GM23338 (cell line): ENCODE results near the gene NEURL1. TPM values are rescaled to one million over a fixed set of nuclear protein-coding genes. Genes with fewer than 3 reads are reported as not detected.

Experiments
- ATAC-seq: fragments of 200-7000 bp; cut with Tn5 transposase; 3 replicates; pipeline ENCODE4 v1.9.1; 2020
- DNase-seq: peaks from one replicate; pipeline ENCODE4 v3.0.0-alpha.2; 2015; ENCODE audit warnings: low spot score
- H2AFZ ChIP-seq: fragments of 200-600 bp; sonication (generic); 2 replicates; pipeline ENCODE4 v1.8.0; 2016; ENCODE audit warnings: antibody characterized with exemption, mild to moderate bottlenecking, moderate library complexity
- H3F3A ChIP-seq: fragments of 200-600 bp; sonication (generic); replicated peaks from 2 replicates; pipeline ENCODE4 v1.8.0; 2017; ENCODE audit warnings: antibody characterized with exemption, mixed run types, low read depth
- H3K27ac ChIP-seq: fragments of 200-600 bp; sonication (generic); 2 replicates; pipeline ENCODE4 v1.6.1; 2016; ENCODE audit warnings: low read depth
- H3K27me3 ChIP-seq: fragments of 200-600 bp; sonication (generic); 2 replicates; pipeline ENCODE4 v1.8.0; 2016; ENCODE audit warnings: mild to moderate bottlenecking, mixed run types, moderate library complexity; ENCODE audit not compliant: insufficient read depth
- H3K36me3 ChIP-seq: fragments of 200-600 bp; sonication (generic); 2 replicates; pipeline ENCODE4 v1.8.0; 2016; ENCODE audit warnings: mild to moderate bottlenecking; ENCODE audit not compliant: insufficient read depth
- H3K4me1 ChIP-seq: fragments of 200-600 bp; sonication (generic); 2 replicates; pipeline ENCODE4 v1.8.0; 2016; ENCODE audit warnings: mild to moderate bottlenecking, moderate library complexity; ENCODE audit not compliant: insufficient read depth
- H3K4me2 ChIP-seq: fragments of 200-600 bp; sonication (generic); 2 replicates; pipeline ENCODE4 v1.7.1; 2017; ENCODE audit warnings: mixed run types
- H3K4me3 ChIP-seq: fragments of 200-600 bp; sonication (generic); 2 replicates; pipeline ENCODE4 v1.6.1; 2016; ENCODE audit warnings: mixed run types
- H3K79me2 ChIP-seq: fragments of 200-600 bp; sonication (generic); replicated peaks from 2 replicates; pipeline ENCODE4 v1.8.0; 2017; ENCODE audit warnings: mild to moderate bottlenecking; ENCODE audit not compliant: insufficient read depth
- H3K9me2 ChIP-seq: fragments of 200-600 bp; sonication (generic); 2 replicates; pipeline ENCODE4 v1.8.0; 2017; ENCODE audit not compliant: insufficient read depth
- H4K20me1 ChIP-seq: fragments of 200-600 bp; sonication (generic); replicated peaks from 2 replicates; pipeline ENCODE4 v1.8.0; 2017; ENCODE audit warnings: mild to moderate bottlenecking; ENCODE audit not compliant: insufficient read depth
- H3K27ac Mint-ChIP-seq: 2 replicates; pipeline ENCODE4 v1.8.0; 2020; ENCODE audit warnings: inconsistent platforms, mild to moderate bottlenecking, moderate library complexity, mixed read lengths
- H3K27me3 Mint-ChIP-seq: 3 replicates; pipeline ENCODE4 v1.8.0; 2022; ENCODE audit warnings: low read depth, mild to moderate bottlenecking, moderate library complexity, mixed read lengths, inconsistent platforms; ENCODE audit not compliant: insufficient read depth, poor library complexity
- H3K36me3 Mint-ChIP-seq: 3 replicates; pipeline ENCODE4 v1.8.0; 2021; ENCODE audit warnings: low read depth, mild to moderate bottlenecking, inconsistent platforms, moderate library complexity, mixed read lengths
- H3K4me1 Mint-ChIP-seq: 3 replicates; pipeline ENCODE4 v1.8.0; 2020; ENCODE audit warnings: mild to moderate bottlenecking, inconsistent platforms, mixed read lengths
- H3K4me3 Mint-ChIP-seq: 3 replicates; pipeline ENCODE4 v1.8.0; 2021; ENCODE audit warnings: moderate library complexity, mild to moderate bottlenecking, inconsistent platforms, mixed read lengths
- H3K9me3 Mint-ChIP-seq: 3 replicates; pipeline ENCODE4 v1.8.0; 2020; ENCODE audit warnings: moderate library complexity, mild to moderate bottlenecking, inconsistent platforms, mixed read lengths
- EZH2phosphoT487 ChIP-seq: fragments of 200-600 bp; sonication (generic); IDR thresholded peaks from one replicate; pipeline ENCODE4 v1.8.1; 2018; ENCODE audit warnings: antibody characterized with exemption; ENCODE audit not compliant: unreplicated experiment
- NANOG ChIP-seq: IDR thresholded peaks from 2 replicates; pipeline ENCODE4 v1.6.1; 2016; ENCODE audit warnings: antibody characterized with exemption, borderline replicate concordance
- POLR2AphosphoS5 ChIP-seq: IDR thresholded peaks from 2 replicates; pipeline ENCODE4 v1.6.1; 2016; ENCODE audit warnings: antibody characterized with exemption, low read depth
- STAT1 ChIP-seq: IDR thresholded peaks from one replicate; pipeline ENCODE4 v1.6.1; 2016; ENCODE audit warnings: antibody characterized with exemption; ENCODE audit not compliant: unreplicated experiment
- ZNF114 ChIP-seq: fragments of 250-450 bp; sonication (Bioruptor Pico); IDR thresholded peaks from 2 replicates; pipeline ENCODE4 v1.5.0; 2020; ENCODE audit warnings: mild to moderate bottlenecking, moderate library complexity
- ZNF331 ChIP-seq: fragments of 250-450 bp; sonication (Bioruptor Pico); IDR thresholded peaks from 2 replicates; pipeline ENCODE4 v1.5.0; 2020; ENCODE audit warnings: low read depth, mild to moderate bottlenecking, moderate library complexity
- ZNF462 ChIP-seq: fragments of 250-450 bp; sonication (Bioruptor Pico); IDR thresholded peaks from 2 replicates; pipeline ENCODE4 v1.5.0; 2020; ENCODE audit warnings: mild to moderate bottlenecking, moderate library complexity
- polyA plus RNA-seq: library from polyadenylated mRNA; unstranded; fragments of >200 nt; fragmentation: Nextera tagmentation; extraction: Ambion mirVana; gene quantifications from 2 replicates; pipeline ENCODE4 v1.2.1, GENCODE V29; 2016
- total RNA-seq: library from RNA; depleted of rRNA; stranded (reverse); fragments of >200 nt; shearing (Covaris generic); gene quantifications from 2 replicates; pipeline ENCODE4 v1.2.3, GENCODE V29; 2014
- TF ChIP-seq, protein P1 (sequence below), 2 experiments: fragments of 200-600 bp in 1 of 2; sonication (generic) in 1 of 2; conservative IDR thresholded peaks; 2 replicates each; pipeline versions ENCODE4 v1.5.1 to v1.6.1; 2016 to 2017; ENCODE audit warnings: antibody characterized with exemption in 2 of 2, low read depth in 2 of 2, mild to moderate bottlenecking in 2 of 2, moderate library complexity in 1 of 2

Gene NEURL1
- total and polyA plus RNA-seq, 2 experiments from 2014 or later = 0.82 to 1.1 TPM

GRCh38 chr10:103545366-103545765 lies 51.9 kb downstream of the NEURL1 start (continued):
- TF ChIP-seq ZNF462 (CRISPR knock-in tag) (no peak), POLR2AphosphoS5 (no peak), ZNF114 (no peak), ZNF331 (CRISPR knock-in tag) (no peak), STAT1 (no peak)

- H3K4me1 Mint-ChIP-seq = peaks cover 19% of the 10 kb centered on the region
- no peak overlapping the region for H2AFZ ChIP-seq
- H3K79me2 ChIP-seq = no peaks in the 10 kb centered on the region
- no peak overlapping the region for H3K4me3 Mint-ChIP-seq
- H3K9me2 ChIP-seq = 0 out of 2 replicates have a peak, but pooled peaks cover 4% of the 10 kb centered on the region
- no peaks in the 10 kb centered on the region for H3K36me3 ChIP-seq
- no peak overlapping the region for H3K27ac Mint-ChIP-seq
- H3K4me3 ChIP-seq = no peak overlapping the region
- TF ChIP-seq, protein P1, sequence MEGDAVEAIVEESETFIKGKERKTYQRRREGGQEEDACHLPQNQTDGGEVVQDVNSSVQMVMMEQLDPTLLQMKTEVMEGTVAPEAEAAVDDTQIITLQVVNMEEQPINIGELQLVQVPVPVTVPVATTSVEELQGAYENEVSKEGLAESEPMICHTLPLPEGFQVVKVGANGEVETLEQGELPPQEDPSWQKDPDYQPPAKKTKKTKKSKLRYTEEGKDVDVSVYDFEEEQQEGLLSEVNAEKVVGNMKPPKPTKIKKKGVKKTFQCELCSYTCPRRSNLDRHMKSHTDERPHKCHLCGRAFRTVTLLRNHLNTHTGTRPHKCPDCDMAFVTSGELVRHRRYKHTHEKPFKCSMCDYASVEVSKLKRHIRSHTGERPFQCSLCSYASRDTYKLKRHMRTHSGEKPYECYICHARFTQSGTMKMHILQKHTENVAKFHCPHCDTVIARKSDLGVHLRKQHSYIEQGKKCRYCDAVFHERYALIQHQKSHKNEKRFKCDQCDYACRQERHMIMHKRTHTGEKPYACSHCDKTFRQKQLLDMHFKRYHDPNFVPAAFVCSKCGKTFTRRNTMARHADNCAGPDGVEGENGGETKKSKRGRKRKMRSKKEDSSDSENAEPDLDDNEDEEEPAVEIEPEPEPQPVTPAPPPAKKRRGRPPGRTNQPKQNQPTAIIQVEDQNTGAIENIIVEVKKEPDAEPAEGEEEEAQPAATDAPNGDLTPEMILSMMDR (conservative IDR thresholded peaks at IDR 0.05; ENCODE audit: low read depth in 2 of 2) = no peak
- TF ChIP-seq NANOG (no peak), EZH2phosphoT487 (no peak), ZNF462 (CRISPR knock-in tag) (no peak), ZNF331 (CRISPR knock-in tag) (no peak), POLR2AphosphoS5 (no peak)
- no peaks in the 10 kb centered on the region for H3K9me3 Mint-ChIP-seq
- no peaks in the 10 kb centered on the region for H3K36me3 Mint-ChIP-seq
- DNase-seq (no peak), ATAC-seq (no peak)
- no peak overlapping the region for H3K4me2 ChIP-seq
- no peaks in the 10 kb centered on the region for H3K27me3 ChIP-seq
- H3K27ac ChIP-seq = no peak overlapping the region
- H3K4me1 ChIP-seq = peaks cover 13% of the 10 kb centered on the region; the same call in 1 of the 2 replicates
- H3K27me3 Mint-ChIP-seq = peaks cover 20% of the 10 kb centered on the region
- H3F3A ChIP-seq = no peaks in the 10 kb centered on the region
- H4K20me1 ChIP-seq = no peaks in the 10 kb centered on the region
These were observed 52.3 kb downstream of the NEURL1 start for GRCh38 chr10:103545771-103546281.
